MCF 10A (cell line): ENCODE measurements around the gene PRF1. TPM values are rescaled to one million over a fixed set of nuclear protein-coding genes. Genes with fewer than 3 reads are reported as not detected.

Experiments used
- BruUV-seq: library from RNA; stranded (reverse); fragments of 400-500 nt; replicated peaks from 2 replicates; lab custom pipeline; 2021; lab: Mats Ljungman, UMichigan
- CTCF ChIA-PET: fragments of 300-600 bp; sonication (Branson Sonifier 250); formaldehyde crosslinking; extraction: SDS; loops from one replicate; lab custom pipeline; 2021; ENCODE audit warnings: antibody characterized with exemption, inconsistent platforms; lab: Yijun Ruan, JAX
- POLR2A ChIA-PET: fragments of 300-600, 350-650 bp; sonication (Branson Sonifier 250); formaldehyde crosslinking; extraction: SDS; loops from one replicate; lab custom pipeline; 2020; ENCODE audit warnings: antibody characterized with exemption, inconsistent platforms; lab: Yijun Ruan, JAX
- DNase-seq: peaks from one replicate; pipeline ENCODE4 v3.0.0-alpha.2; 2018; ENCODE audit not compliant: unreplicated experiment
- H3K27ac Mint-ChIP-seq: one replicate; pipeline ENCODE4 v1.8.0; 2022; ENCODE audit warnings: mild to moderate bottlenecking, low read depth, mixed read lengths; ENCODE audit not compliant: unreplicated experiment
- H3K27me3 Mint-ChIP-seq: one replicate; pipeline ENCODE4 v1.8.0; 2022; ENCODE audit warnings: mixed read lengths; ENCODE audit not compliant: insufficient read depth, unreplicated experiment
- H3K36me3 Mint-ChIP-seq: one replicate; pipeline ENCODE4 v1.8.0; 2022; ENCODE audit warnings: mild to moderate bottlenecking, moderate library complexity, mixed read lengths; ENCODE audit not compliant: insufficient read depth, unreplicated experiment
- H3K4me1 Mint-ChIP-seq: one replicate; pipeline ENCODE4 v1.8.0; 2022; ENCODE audit warnings: mixed read lengths; ENCODE audit not compliant: insufficient read depth, unreplicated experiment
- H3K4me3 Mint-ChIP-seq: one replicate; pipeline ENCODE4 v1.8.0; 2022; ENCODE audit warnings: mild to moderate bottlenecking, moderate library complexity, mixed read lengths; ENCODE audit not compliant: unreplicated experiment
- H3K9me3 Mint-ChIP-seq: one replicate; pipeline ENCODE4 v1.8.0; 2022; ENCODE audit warnings: mixed read lengths; ENCODE audit not compliant: unreplicated experiment
- CTCF ChIP-seq: fragments of 200-600 bp; IDR thresholded peaks from one replicate; pipeline ENCODE4 v1.8.0; 2022; ENCODE audit warnings: antibody characterized with exemption, mild to moderate bottlenecking; ENCODE audit not compliant: unreplicated experiment
- intact Hi-C: fragments of 100-400 bp; cut with micrococcal nuclease; formaldehyde crosslinking; loops from 2 replicates; pipeline ENCODE4 v1.14.1; 2022
- total RNA-seq: library from RNA; stranded (reverse); gene quantifications from 2 replicates; pipeline ENCODE4 v1.2.3, GENCODE V29; 2022

PRF1 gene
- total RNA-seq, 1 experiment from 2014 or later = not detected

GRCh38 chr10:70613941-70614340 is 11.4 kb upstream of the PRF1 start:
- POLR2A ChIA-PET = interaction anchor here (0.6 kb wide), 1 partner anchor 8 kb away, joined by 3 read pairs; no protein-coding TSS in a partner anchor
- DNase-seq = no peak
- Mint-ChIP-seq H3K36me3 (no peaks in the 10 kb centered on the region), H3K27me3 (no peaks in the 10 kb centered on the region), H3K4me3 (no peak overlapping the region), H3K4me1 (peaks cover 10% of the 10 kb centered on the region), H3K9me3 (peaks cover 8% of the 10 kb centered on the region), H3K27ac (no peak overlapping the region)
- CTCF ChIA-PET = interaction anchor here (0.7 kb wide), 1 partner anchor 21 kb away, joined by 3 read pairs; no protein-coding TSS in a partner anchor
- BruUV-seq = no TSS peak
- intact Hi-C loops = no loop called here
- no peak for TF ChIP-seq CTCF

GRCh38 chr10:70607936-70608335 is 5.4 kb upstream of the PRF1 start:
- no TSS peak for BruUV-seq

GRCh38 chr10:70605161-70605560 is 2.6 kb upstream of the PRF1 start:
- H3K4me3 Mint-ChIP-seq = no peak overlapping the region
- no peaks in the 10 kb centered on the region for H3K9me3 Mint-ChIP-seq
- H3K4me1 Mint-ChIP-seq = no peaks in the 10 kb centered on the region
- ChIA-PET CTCF (interaction anchor here (0.6 to 1.0 kb wide), 2 partner anchors 54 to 56 kb away, joined by 3 to 6 read pairs; no protein-coding TSS in a partner anchor), POLR2A (interaction anchor here (0.7 kb wide), 1 partner anchor 83 kb away, joined by 4 read pairs; no protein-coding TSS in a partner anchor)
- no peak overlapping the region for H3K27ac Mint-ChIP-seq
- BruUV-seq = no TSS peak
- no peak for TF ChIP-seq CTCF
- intact Hi-C loops = no loop called here
- no peaks in the 10 kb centered on the region for H3K36me3 Mint-ChIP-seq
- no peak for DNase-seq
- no peaks in the 10 kb centered on the region for H3K27me3 Mint-ChIP-seq

More at GRCh38 chr10:70607936-70608335, 5.4 kb upstream of the PRF1 start:
- CTCF ChIA-PET = no interaction called here
- Mint-ChIP-seq H3K27ac (no peak overlapping the region), H3K36me3 (no peaks in the 10 kb centered on the region), H3K27me3 (no peaks in the 10 kb centered on the region), H3K4me3 (no peak overlapping the region), H3K4me1 (no peaks in the 10 kb centered on the region), H3K9me3 (no peaks in the 10 kb centered on the region)
- no peak for TF ChIP-seq CTCF
- no peak for DNase-seq
- POLR2A ChIA-PET = no interaction called here
- intact Hi-C loops = no loop called here

- intact Hi-C loops = no loop called here
- H3K27ac Mint-ChIP-seq = no peak overlapping the region
- ChIA-PET POLR2A (no interaction called here), CTCF (no interaction called here)
- H3K9me3 Mint-ChIP-seq = no peaks in the 10 kb centered on the region
- no peaks in the 10 kb centered on the region for H3K4me1 Mint-ChIP-seq
- H3K27me3 Mint-ChIP-seq = no peaks in the 10 kb centered on the region
- no peaks in the 10 kb centered on the region for H3K36me3 Mint-ChIP-seq
- no peak for TF ChIP-seq CTCF
- BruUV-seq = no TSS peak
- no peak for DNase-seq
- no peak overlapping the region for H3K4me3 Mint-ChIP-seq
Observed at GRCh38 chr10:70604106-70604505, 1.6 kb upstream of the PRF1 start.
